Measurements from ENCODE around the gene CFAP97D1. TPM values are rescaled to one million over a fixed set of nuclear protein-coding genes. Genes with fewer than 3 reads are reported as not detected.

The CFAP97D1 gene
- total and polyA plus RNA-seq, 2 donors = 0.11 TPM; not detected in 1

DNA sequence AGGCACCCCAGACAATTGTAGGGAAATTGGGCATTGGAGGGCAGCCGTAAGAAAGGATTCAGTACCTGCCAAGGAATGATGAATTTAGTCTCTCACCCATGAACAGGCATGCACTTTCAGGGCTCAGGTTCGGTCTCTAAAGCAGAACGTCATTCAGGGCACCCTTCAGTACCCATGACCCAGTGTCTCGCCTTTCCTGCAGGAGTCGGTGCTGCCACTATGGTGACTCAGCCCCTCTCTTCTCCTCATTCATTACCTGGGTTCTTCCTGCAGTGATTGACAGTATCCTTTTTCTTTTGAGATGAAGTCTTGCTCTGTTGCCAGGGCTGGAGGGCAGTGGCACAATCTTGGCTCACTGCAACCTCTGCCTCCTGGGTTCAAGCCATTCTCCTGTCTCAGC is 30.1 kb upstream of the CFAP97D1 start:
- Histone ChIP-seq H3K9me3 (ENCODE audit: control insufficient read depth in 2 of 2, insufficient read depth in 1 of 2, low read length in 1 of 2) (no peaks in the 10 kb centered on the region), H3K4me3 (ENCODE audit: low read length in 2 of 2) (no peak overlapping the region), H3K27ac (ENCODE audit: low read depth in 1 of 2, low read length in 1 of 2) (no peak overlapping the region), H3K27me3 (ENCODE audit: control insufficient read depth in 2 of 2, insufficient read depth in 1 of 2, low read length in 1 of 2) (peaks cover 14 to 44% of the 10 kb centered on the region in 2 donors), H3K4me1 (ENCODE audit: control insufficient read depth in 2 of 2, insufficient read depth in 2 of 2, low read length in 2 of 2) (no peaks in the 10 kb centered on the region), H3K36me3 (ENCODE audit: control insufficient read depth in 2 of 2, insufficient read depth in 2 of 2, low read length in 1 of 2) (no peaks in the 10 kb centered on the region)
- no peak for DNase-seq (ENCODE audit: low read depth in 6 of 9, low spot score in 9 of 9)
- 82% methylated on average over 5 of the region's 5 CpGs for WGBS

DNA sequence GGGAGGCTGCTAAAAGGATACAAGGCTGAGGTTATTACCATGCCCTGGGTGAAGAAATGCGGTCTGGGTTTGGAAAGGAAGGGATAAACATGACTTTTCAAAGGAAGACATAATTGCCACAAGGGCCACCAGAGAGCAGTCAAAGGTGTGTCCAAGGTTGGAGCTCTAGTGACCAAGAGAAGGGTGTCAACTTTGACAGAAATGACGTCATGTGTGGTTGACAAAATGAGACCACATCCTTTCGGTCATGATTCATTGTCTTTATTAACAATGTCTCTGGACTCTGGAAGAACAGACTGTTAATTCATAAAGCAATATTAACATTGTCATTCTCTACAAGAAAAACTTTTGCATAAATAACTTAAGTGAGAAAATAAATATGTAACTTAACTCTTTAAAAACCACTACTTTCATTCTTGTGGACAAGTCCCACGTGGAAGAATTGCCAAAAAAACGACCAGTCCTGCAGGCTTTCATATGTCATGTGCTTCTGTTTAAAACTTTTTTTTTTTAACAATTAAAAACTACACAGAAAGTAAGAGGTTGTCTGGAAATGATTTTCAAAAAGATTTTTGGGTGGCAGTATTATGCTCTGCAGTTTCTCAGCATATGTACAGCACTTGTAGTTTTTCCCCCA is 26.6 kb upstream of the CFAP97D1 start:
- Histone ChIP-seq H3K9me3 (ENCODE audit: control insufficient read depth in 2 of 2, insufficient read depth in 1 of 2, low read length in 1 of 2) (no peaks in the 10 kb centered on the region), H3K4me1 (ENCODE audit: control insufficient read depth in 2 of 2, insufficient read depth in 2 of 2, low read length in 2 of 2) (no peaks in the 10 kb centered on the region), H3K27me3 (ENCODE audit: control insufficient read depth in 2 of 2, insufficient read depth in 1 of 2, low read length in 1 of 2) (peaks cover 30 to 69% of the 10 kb centered on the region in 2 donors), H3K4me3 (ENCODE audit: low read length in 2 of 2) (no peak overlapping the region), H3K27ac (ENCODE audit: low read depth in 1 of 2, low read length in 1 of 2) (no peak overlapping the region), H3K36me3 (ENCODE audit: control insufficient read depth in 2 of 2, insufficient read depth in 2 of 2, low read length in 1 of 2) (no peaks in the 10 kb centered on the region)
- WGBS = 74% methylated on average over 5 of the region's 5 CpGs
- DNase-seq (ENCODE audit: low read depth in 6 of 9, low spot score in 9 of 9) = no peak

DNA sequence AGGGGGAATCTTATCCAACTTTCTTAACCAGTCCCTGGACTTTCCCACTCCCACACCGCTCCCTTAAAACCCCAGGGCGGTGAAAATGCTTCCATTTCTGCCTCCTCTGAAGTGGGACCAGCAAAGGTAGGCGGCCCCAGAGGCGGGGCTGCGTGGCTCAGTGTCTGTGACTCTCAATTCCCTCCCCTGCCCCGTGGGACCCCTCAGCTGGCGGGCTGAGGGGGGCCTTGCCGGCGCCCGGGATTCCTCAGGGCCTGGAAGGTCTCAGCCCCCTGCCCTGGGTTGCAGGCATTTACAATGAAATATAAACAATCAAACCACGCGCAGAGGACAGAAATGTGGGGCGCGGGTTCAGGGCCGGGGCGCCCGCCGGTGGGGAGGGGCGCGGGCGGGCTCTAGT is 25.3 kb upstream of the CFAP97D1 start:
- Histone ChIP-seq H3K4me3 (ENCODE audit: low read length in 2 of 2) (no peak overlapping the region), H3K9me3 (ENCODE audit: control insufficient read depth in 2 of 2, insufficient read depth in 1 of 2, low read length in 1 of 2) (no peaks in the 10 kb centered on the region), H3K36me3 (ENCODE audit: control insufficient read depth in 2 of 2, insufficient read depth in 2 of 2, low read length in 1 of 2) (no peaks in the 10 kb centered on the region), H3K4me1 (ENCODE audit: control insufficient read depth in 2 of 2, insufficient read depth in 2 of 2, low read length in 2 of 2) (no peaks in the 10 kb centered on the region), H3K27me3 (ENCODE audit: control insufficient read depth in 2 of 2, insufficient read depth in 1 of 2, low read length in 1 of 2) (peaks cover 30 to 68% of the 10 kb centered on the region in 2 donors), H3K27ac (ENCODE audit: low read depth in 1 of 2, low read length in 1 of 2) (no peak overlapping the region)
- WGBS = 40% methylated on average over 21 of the region's 21 CpGs
- DNase-seq (ENCODE audit: low read depth in 6 of 9, low spot score in 9 of 9) = no peak

- Histone ChIP-seq H3K36me3 (ENCODE audit: control insufficient read depth in 2 of 2, insufficient read depth in 2 of 2, low read length in 1 of 2) (no peaks in the 10 kb centered on the region), H3K27me3 (ENCODE audit: control insufficient read depth in 2 of 2, insufficient read depth in 1 of 2, low read length in 1 of 2) (peaks cover 30 to 67% of the 10 kb centered on the region in 2 donors), H3K9me3 (ENCODE audit: control insufficient read depth in 2 of 2, insufficient read depth in 1 of 2, low read length in 1 of 2) (no peaks in the 10 kb centered on the region), H3K4me3 (ENCODE audit: low read length in 2 of 2) (no peak overlapping the region), H3K4me1 (ENCODE audit: control insufficient read depth in 2 of 2, insufficient read depth in 2 of 2, low read length in 2 of 2) (no peaks in the 10 kb centered on the region), H3K27ac (ENCODE audit: low read depth in 1 of 2, low read length in 1 of 2) (no peak overlapping the region)
- WGBS = 8% methylated on average over 60 of the region's 60 CpGs
- DNase-seq (ENCODE audit: low read depth in 6 of 9, low spot score in 9 of 9) = peak in 1 of 9 donors; percentile 12
Observed at GRCh38 chr17:43755389-43755875, 24.8 kb upstream of the CFAP97D1 start.

DNA sequence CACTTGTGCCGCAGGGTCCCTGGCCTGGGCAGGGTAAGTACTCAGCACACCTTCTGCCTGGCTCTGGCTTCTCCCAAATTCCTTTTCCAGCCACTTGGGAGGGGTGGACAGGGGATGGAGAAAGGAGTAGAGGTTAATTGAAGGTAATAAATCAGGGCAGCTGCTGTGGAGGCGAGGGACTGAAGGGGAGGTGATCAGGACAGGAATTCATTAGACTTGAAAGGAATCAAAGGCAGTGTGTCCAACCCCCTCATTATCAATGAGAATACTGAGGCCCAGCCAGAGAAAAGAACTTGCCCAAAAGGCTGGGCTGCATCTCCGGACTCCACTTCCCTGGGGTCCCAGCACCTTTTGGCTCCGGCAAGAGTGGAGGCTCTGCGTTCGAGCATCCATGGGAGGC is 24.0 kb upstream of the CFAP97D1 start:
- Histone ChIP-seq H3K27me3 (ENCODE audit: control insufficient read depth in 2 of 2, insufficient read depth in 1 of 2, low read length in 1 of 2) (peaks cover 30 to 62% of the 10 kb centered on the region in 2 donors), H3K9me3 (ENCODE audit: control insufficient read depth in 2 of 2, insufficient read depth in 1 of 2, low read length in 1 of 2) (no peaks in the 10 kb centered on the region), H3K4me1 (ENCODE audit: control insufficient read depth in 2 of 2, insufficient read depth in 2 of 2, low read length in 2 of 2) (no peaks in the 10 kb centered on the region), H3K27ac (ENCODE audit: low read depth in 1 of 2, low read length in 1 of 2) (no peak overlapping the region), H3K4me3 (ENCODE audit: low read length in 2 of 2) (no peak overlapping the region), H3K36me3 (ENCODE audit: control insufficient read depth in 2 of 2, insufficient read depth in 2 of 2, low read length in 1 of 2) (no peaks in the 10 kb centered on the region)
- WGBS = 97% methylated on average over 6 of the region's 6 CpGs
- no peak for DNase-seq (ENCODE audit: low read depth in 6 of 9, low spot score in 9 of 9)

DNA sequence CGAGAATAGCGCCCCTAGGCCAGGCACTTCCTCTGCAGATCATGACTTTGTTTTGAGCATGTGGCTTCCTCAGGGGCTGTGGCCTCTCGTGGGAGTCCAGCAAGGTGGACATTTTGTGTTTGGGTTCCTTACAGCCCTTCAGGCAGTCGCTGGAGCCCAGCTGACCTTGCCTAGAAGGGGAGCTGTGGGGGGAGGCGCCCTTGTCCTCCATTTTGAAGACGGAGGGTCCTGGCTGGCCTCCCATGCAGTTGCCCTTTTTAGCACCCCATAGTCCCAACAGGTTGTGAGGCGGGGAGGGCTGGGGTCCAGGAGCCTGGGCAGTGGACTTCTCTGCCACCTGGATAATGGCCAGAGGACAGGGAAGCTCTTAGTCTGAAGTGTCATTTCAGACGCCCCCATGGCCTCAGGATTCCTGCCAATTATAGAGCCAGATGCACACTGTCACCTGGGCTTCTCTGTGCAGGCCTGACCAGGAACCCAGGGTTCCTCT is 23.0 kb upstream of the CFAP97D1 start:
- Histone ChIP-seq H3K4me3 (ENCODE audit: low read length in 2 of 2) (no peak overlapping the region), H3K27me3 (ENCODE audit: control insufficient read depth in 2 of 2, insufficient read depth in 1 of 2, low read length in 1 of 2) (peaks cover 30 to 62% of the 10 kb centered on the region in 2 donors), H3K9me3 (ENCODE audit: control insufficient read depth in 2 of 2, insufficient read depth in 1 of 2, low read length in 1 of 2) (no peaks in the 10 kb centered on the region), H3K4me1 (ENCODE audit: control insufficient read depth in 2 of 2, insufficient read depth in 2 of 2, low read length in 2 of 2) (no peaks in the 10 kb centered on the region), H3K27ac (ENCODE audit: low read depth in 1 of 2, low read length in 1 of 2) (no peak overlapping the region), H3K36me3 (ENCODE audit: control insufficient read depth in 2 of 2, insufficient read depth in 2 of 2, low read length in 1 of 2) (no peaks in the 10 kb centered on the region)
- DNase-seq (ENCODE audit: low read depth in 6 of 9, low spot score in 9 of 9) = no peak
- 89% methylated on average over 8 of the region's 8 CpGs for WGBS

- WGBS = 87% methylated on average over 6 of the region's 6 CpGs
- DNase-seq (ENCODE audit: low read depth in 6 of 9, low spot score in 9 of 9) = no peak
- Histone ChIP-seq H3K27ac (ENCODE audit: low read depth in 1 of 2, low read length in 1 of 2) (no peak overlapping the region), H3K4me3 (ENCODE audit: low read length in 2 of 2) (no peak overlapping the region), H3K36me3 (ENCODE audit: control insufficient read depth in 2 of 2, insufficient read depth in 2 of 2, low read length in 1 of 2) (no peaks in the 10 kb centered on the region), H3K9me3 (ENCODE audit: control insufficient read depth in 2 of 2, insufficient read depth in 1 of 2, low read length in 1 of 2) (no peaks in the 10 kb centered on the region), H3K27me3 (ENCODE audit: control insufficient read depth in 2 of 2, insufficient read depth in 1 of 2, low read length in 1 of 2) (peaks cover 30 to 55% of the 10 kb centered on the region in 2 donors), H3K4me1 (ENCODE audit: control insufficient read depth in 2 of 2, insufficient read depth in 2 of 2, low read length in 2 of 2) (no peaks in the 10 kb centered on the region)
Observed at GRCh38 chr17:43758086-43758485, 22.1 kb upstream of the CFAP97D1 start.

GRCh38 chr17:43758497-43759174 is 21.6 kb upstream of the CFAP97D1 start, which contains the start of gene SOST:
Gene SOST, minus strand, starts transcription at chr17:43758791. Its CDS starts 50 bp downstream, at chr17:43758741.
- DNase-seq (ENCODE audit: low read depth in 6 of 9, low spot score in 9 of 9) = no peak
- peaks cover 26 to 50% of the 10 kb centered on the region in 2 donors for H3K27me3 ChIP-seq (ENCODE audit: control insufficient read depth in 2 of 2, insufficient read depth in 1 of 2, low read length in 1 of 2)

DNA sequence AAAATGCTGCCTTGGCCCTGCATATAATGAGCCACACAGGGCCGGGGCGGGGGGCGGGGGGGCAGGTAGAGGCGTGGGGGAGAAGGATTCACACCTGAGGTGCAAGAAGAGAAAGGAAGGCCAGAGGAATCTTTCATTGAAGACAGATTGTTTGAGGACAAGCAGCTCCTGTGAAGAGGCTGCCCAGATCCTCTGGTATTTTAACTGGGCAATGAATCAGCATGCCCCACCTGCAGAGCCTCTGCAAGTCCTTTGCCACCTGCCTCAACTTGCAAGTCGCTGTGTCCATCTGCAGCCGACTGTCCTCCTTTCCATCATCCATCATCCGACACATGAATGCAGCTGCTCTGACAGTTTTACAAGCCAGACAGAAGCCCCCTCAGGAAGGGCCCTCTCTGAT is 20.4 kb upstream of the CFAP97D1 start:
- H3K27ac ChIP-seq (ENCODE audit: low read depth in 1 of 2, low read length in 1 of 2) = no peak overlapping the region
- peaks cover 19 to 41% of the 10 kb centered on the region in 2 donors for H3K27me3 ChIP-seq (ENCODE audit: control insufficient read depth in 2 of 2, insufficient read depth in 1 of 2, low read length in 1 of 2)
- H3K9me3 ChIP-seq (ENCODE audit: control insufficient read depth in 2 of 2, insufficient read depth in 1 of 2, low read length in 1 of 2) = no peaks in the 10 kb centered on the region
- H3K4me3 ChIP-seq (ENCODE audit: low read length in 2 of 2) = no peak overlapping the region
- no peaks in the 10 kb centered on the region for H3K36me3 ChIP-seq (ENCODE audit: control insufficient read depth in 2 of 2, insufficient read depth in 2 of 2, low read length in 1 of 2)
- WGBS = 93% methylated on average over 7 of the region's 7 CpGs
- no peaks in the 10 kb centered on the region for H3K4me1 ChIP-seq (ENCODE audit: control insufficient read depth in 2 of 2, insufficient read depth in 2 of 2, low read length in 2 of 2)
- no peak for DNase-seq (ENCODE audit: low read depth in 6 of 9, low spot score in 9 of 9)

More at GRCh38 chr17:43758497-43759174, 21.6 kb upstream of the CFAP97D1 start, which contains the start of gene SOST:
- Histone ChIP-seq H3K27ac (ENCODE audit: low read depth in 1 of 2, low read length in 1 of 2) (no peak within 1 kb of the TSS), H3K4me1 (ENCODE audit: control insufficient read depth in 2 of 2, insufficient read depth in 2 of 2, low read length in 2 of 2) (no peaks in the 10 kb centered on the region), H3K9me3 (ENCODE audit: control insufficient read depth in 2 of 2, insufficient read depth in 1 of 2, low read length in 1 of 2) (no peaks in the 10 kb centered on the region), H3K36me3 (ENCODE audit: control insufficient read depth in 2 of 2, insufficient read depth in 2 of 2, low read length in 1 of 2) (no peaks in the 10 kb centered on the region), H3K4me3 (ENCODE audit: low read length in 2 of 2) (no peak within 1 kb of the TSS)
- WGBS = 95% methylated on average over 24 of the region's 24 CpGs

Data from thymus (tissue), 11 donors.